Fibroblast of pulmonary artery (primary cell): ENCODE data around the gene FOXP1.

ENCODE experiments used
- DNase-seq: peaks from one replicate; pipeline ENCODE4 v3.0.0-alpha.2; 2010; ENCODE audit warnings: low read depth
- H3K4me3 ChIP-seq: replicated peaks from 2 replicates; pipeline ENCODE4 v1.5.1; 2011; ENCODE audit warnings: low read depth, mild to moderate bottlenecking, control low read depth, low read length, moderate library complexity
- TF ChIP-seq, protein P1 (sequence below): IDR thresholded peaks from 2 replicates; pipeline ENCODE4 v1.5.1; 2011; ENCODE audit warnings: mild to moderate bottlenecking, control low read depth, low read length, inconsistent platforms; ENCODE audit errors: missing control alignments

FOXP1 gene

DNA sequence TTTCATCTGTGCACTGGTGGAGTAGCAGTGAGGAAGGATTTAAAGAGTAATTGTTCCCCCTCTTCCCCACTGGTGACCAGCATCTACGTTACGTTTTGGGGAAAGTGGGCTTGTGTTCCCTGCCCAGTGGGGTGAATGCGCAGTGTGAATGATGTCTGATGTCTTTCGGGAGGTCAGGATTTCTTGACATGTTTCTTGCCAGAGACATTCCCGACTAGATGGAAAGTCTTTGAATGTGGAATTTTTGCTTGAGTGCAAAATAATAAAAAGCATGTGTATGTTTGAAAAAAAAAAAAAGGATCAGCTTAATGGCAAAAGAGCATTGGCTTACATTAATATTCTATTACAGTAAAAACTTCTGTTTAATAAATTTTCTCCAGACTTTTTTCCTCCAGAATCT lies 632.2 kb downstream of the FOXP1 start:
- TF ChIP-seq, protein P1, sequence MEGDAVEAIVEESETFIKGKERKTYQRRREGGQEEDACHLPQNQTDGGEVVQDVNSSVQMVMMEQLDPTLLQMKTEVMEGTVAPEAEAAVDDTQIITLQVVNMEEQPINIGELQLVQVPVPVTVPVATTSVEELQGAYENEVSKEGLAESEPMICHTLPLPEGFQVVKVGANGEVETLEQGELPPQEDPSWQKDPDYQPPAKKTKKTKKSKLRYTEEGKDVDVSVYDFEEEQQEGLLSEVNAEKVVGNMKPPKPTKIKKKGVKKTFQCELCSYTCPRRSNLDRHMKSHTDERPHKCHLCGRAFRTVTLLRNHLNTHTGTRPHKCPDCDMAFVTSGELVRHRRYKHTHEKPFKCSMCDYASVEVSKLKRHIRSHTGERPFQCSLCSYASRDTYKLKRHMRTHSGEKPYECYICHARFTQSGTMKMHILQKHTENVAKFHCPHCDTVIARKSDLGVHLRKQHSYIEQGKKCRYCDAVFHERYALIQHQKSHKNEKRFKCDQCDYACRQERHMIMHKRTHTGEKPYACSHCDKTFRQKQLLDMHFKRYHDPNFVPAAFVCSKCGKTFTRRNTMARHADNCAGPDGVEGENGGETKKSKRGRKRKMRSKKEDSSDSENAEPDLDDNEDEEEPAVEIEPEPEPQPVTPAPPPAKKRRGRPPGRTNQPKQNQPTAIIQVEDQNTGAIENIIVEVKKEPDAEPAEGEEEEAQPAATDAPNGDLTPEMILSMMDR, result no peak
- no peak overlapping the region for H3K4me3 ChIP-seq
- no peak for DNase-seq

DNA sequence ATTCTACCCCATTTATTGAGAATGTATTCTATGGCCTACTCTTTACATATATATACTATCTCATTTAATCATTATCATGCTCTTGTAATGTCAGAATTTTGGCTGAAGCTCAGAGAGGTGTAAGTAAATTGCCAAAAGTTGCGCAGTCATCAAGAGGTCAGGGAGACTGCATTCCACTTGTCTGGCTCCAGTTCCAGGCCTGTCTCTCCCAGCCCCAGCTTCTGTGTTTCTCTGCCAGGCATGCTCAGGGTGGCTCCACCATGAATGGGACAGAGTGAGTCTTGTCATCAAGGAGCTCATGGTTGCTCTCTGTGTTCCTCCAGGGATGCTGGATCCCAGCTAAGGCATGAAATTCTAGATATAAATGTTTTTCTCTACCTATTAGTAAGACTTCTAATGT lies 635.9 kb downstream of the FOXP1 start:
- DNase-seq, result peak; percentile 17
- H3K4me3 ChIP-seq, result no peak overlapping the region
- TF ChIP-seq, protein P1, result no peak

DNA sequence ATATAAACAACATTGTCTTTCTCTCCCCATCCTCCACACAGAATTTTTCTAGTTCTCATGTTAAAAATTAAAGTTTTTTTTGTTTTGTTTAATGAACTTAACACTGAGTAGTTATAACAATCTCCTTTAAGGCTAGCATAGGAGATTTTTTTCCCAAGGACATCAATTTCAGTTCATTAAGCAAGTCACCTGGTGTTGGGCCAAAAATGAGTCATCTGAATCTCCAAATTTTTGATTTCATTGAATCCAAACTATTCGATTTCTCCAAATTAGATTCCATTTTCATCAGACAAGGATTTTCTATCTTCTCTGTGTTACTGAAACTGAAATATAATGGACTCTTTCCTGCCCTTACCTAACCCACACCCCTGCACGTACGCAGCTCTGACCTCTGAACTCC lies 639.6 kb downstream of the FOXP1 start:
- no peak for DNase-seq
- no peak overlapping the region for H3K4me3 ChIP-seq
- TF ChIP-seq, protein P1, result no peak

DNA sequence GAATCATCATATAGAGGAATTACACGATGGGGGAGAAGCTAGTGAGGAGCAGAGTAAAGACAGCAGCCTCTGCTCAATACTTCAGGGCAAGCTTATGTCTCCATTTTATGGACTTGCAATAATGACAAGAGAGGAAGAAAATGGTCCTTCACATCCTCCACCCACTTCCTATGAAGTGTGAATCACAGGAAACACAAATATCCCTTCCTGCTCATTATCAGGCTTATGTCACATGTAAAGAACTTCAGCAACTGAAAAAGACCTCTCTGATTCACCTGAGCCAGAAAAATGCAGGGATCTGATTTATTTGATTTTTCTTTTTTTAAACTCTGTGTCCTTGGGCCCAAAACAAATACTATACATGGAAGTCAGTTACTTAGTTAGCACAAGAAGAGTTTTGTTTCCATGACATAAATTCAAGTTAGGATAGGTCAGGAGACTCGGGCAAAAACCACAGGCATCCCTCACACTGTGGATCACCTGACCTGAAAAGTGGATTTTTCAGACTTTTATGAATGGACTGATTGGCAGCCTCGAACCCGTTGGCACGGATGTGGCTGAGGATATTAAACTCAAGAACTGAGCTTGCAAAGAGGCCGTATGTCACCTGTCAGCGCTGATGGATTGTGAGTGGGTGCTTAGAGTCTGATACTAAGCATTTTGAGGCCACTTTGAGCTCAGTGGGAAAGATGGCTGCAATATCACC lies 650.3 kb downstream of the FOXP1 start:
- peak; percentile 17 for DNase-seq
- TF ChIP-seq, protein P1, result no peak
- H3K4me3 ChIP-seq, result no peak overlapping the region

DNA sequence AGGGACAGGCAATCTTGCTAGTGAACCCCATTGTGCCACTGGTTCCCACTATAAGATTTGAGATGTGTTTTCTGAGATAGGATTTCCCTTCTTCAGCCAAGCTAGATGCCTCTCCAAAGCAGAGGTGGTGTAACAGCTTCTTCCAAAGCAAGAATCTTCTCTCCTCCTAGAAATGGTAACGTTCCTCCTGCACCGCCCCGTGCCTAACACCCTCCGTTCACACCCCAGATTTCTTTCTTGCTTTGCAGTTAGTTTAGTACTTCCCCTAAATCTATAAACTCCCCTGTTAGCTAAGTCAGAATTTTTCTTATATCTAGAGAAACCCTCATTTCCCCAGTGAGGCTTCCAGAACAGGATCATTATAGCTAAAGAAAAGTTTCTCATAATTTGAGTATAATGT lies 653.5 kb downstream of the FOXP1 start:
- TF ChIP-seq, protein P1, result no peak
- DNase-seq, result no peak
- H3K4me3 ChIP-seq, result no peak overlapping the region

DNA sequence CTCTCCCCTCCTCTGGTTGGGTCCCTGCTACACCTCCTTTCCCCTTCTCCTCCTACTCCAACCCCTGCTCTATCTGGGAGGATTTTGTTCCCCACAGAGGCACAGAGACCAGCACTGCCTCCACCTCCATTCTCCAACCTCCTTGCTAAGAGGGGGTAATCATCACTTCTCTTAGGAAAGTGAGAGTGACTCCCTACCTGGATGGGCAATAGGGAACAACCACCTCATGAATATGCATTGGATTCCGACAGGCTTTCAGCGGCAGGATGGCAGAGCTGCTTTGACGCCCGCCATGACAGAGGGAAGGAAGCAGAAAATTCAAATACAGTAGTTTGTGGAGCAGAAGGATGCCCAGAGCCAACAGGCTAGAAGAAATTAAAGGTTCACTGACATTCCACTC lies 656.3 kb downstream of the FOXP1 start:
- H3K4me3 ChIP-seq, result no peak overlapping the region
- TF ChIP-seq, protein P1, result no peak
- DNase-seq, result no peak

DNA sequence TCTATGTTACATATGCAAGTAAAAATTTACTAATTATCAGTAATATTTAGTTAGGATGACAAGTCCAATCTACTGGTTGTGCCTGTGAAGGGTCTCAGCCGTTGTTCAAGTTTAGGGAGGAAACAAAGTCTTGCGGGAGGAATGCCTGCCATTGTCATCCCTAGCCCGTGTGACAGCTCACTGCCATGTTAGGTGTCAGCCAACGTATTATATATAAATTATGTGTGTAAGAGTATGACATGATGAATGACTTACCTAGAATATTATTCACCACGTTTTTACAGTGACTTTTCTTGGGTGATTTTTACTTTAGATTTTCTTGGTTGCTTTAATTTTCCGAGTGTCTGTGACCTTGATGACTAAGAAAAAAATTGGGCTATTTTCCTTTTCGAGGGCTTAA lies 656.7 kb downstream of the FOXP1 start:
- TF ChIP-seq, protein P1, result no peak
- no peak overlapping the region for H3K4me3 ChIP-seq

More for the DNA sequence above, 656.7 kb downstream of the FOXP1 start:
- DNase-seq, result no peak
